Neural cell (in vitro differentiated cells): ENCODE results near the gene ZNF709. TPM values are rescaled to one million over a fixed set of nuclear protein-coding genes. Genes with fewer than 3 reads are reported as not detected.
"Not testable (repeated sequence)": the region's sequence is repeated elsewhere in the genome, so short reads cannot be mapped to it uniquely, and the experiment has no call there.

ENCODE experiments used
- H2AFZ ChIP-seq: fragments of 200-600, 300-800 bp; sonication (generic), shearing (Covaris generic); 2 replicates; pipeline ENCODE4 v1.6.0; 2014; ENCODE audit warnings: low read depth, mild to moderate bottlenecking, antibody characterized with exemption, low read length, moderate library complexity
- H3F3A ChIP-seq: fragments of 200-600 bp; shearing (Covaris generic); 2 replicates; pipeline ENCODE4 v1.6.1; 2016; ENCODE audit warnings: mild to moderate bottlenecking, moderate library complexity, mixed read lengths, antibody characterized with exemption, low read length; ENCODE audit not compliant: insufficient read depth, poor library complexity, severe bottlenecking
- H3K27ac ChIP-seq: fragments of 200-600, 300-800 bp; sonication (generic), shearing (Covaris generic); 2 replicates; pipeline ENCODE4 v1.5.1; 2014; ENCODE audit warnings: mild to moderate bottlenecking, low read length, moderate library complexity
- H3K27me3 ChIP-seq: fragments of 300-800, 200-600 bp; sonication (generic), shearing (Covaris generic); 2 replicates; pipeline ENCODE4 v1.6.0; 2014; ENCODE audit warnings: mild to moderate bottlenecking, low read depth, low read length, moderate library complexity; ENCODE audit not compliant: insufficient read depth
- H3K36me3 ChIP-seq: fragments of 300-800, 200-600 bp; sonication (generic), shearing (Covaris generic); 2 replicates; pipeline ENCODE4 v1.5.1; 2014; ENCODE audit warnings: mild to moderate bottlenecking, antibody characterized with exemption, low read length, moderate library complexity; ENCODE audit not compliant: insufficient read depth
- H3K4me2 ChIP-seq: fragments of 300-800, 200-600 bp; sonication (generic), shearing (Covaris generic); 2 replicates; pipeline ENCODE4 v1.6.0; 2014; ENCODE audit warnings: mild to moderate bottlenecking, low read length
- H3K4me3 ChIP-seq: fragments of 300-800, 200-600 bp; sonication (generic), shearing (Covaris generic); 2 replicates; pipeline ENCODE4 v1.5.1; 2014; ENCODE audit warnings: mild to moderate bottlenecking, low read length, moderate library complexity
- H3K79me2 ChIP-seq: fragments of 200-600 bp; shearing (Covaris generic); replicated peaks from 2 replicates; pipeline ENCODE4 v1.6.0; 2014; ENCODE audit warnings: mild to moderate bottlenecking, low read length, moderate library complexity; ENCODE audit not compliant: insufficient read depth
- H3K9ac ChIP-seq: fragments of 300-800, 200-600 bp; sonication (generic), shearing (Covaris generic); 2 replicates; pipeline ENCODE4 v1.6.1; 2016; ENCODE audit warnings: mild to moderate bottlenecking, low read length, mixed read lengths
- H3K9me2 ChIP-seq: fragments of 200-600 bp; shearing (Covaris generic); 2 replicates; pipeline ENCODE4 v1.6.1; 2016; ENCODE audit warnings: mild to moderate bottlenecking, low read length, mixed read lengths; ENCODE audit not compliant: insufficient read depth
- H3K9me3 ChIP-seq: fragments of 200-600, 300-800 bp; sonication (generic), shearing (Covaris generic); 2 replicates; pipeline ENCODE4 v1.6.1; 2016; ENCODE audit warnings: mild to moderate bottlenecking, mixed run types, low read length, moderate library complexity, mixed read lengths
- H4K20me1 ChIP-seq: fragments of 200-600 bp; shearing (Covaris generic); 2 replicates; pipeline ENCODE4 v1.6.1; 2016; ENCODE audit warnings: mild to moderate bottlenecking, mixed run types; ENCODE audit not compliant: insufficient read depth
- CTCF ChIP-seq: fragments of 450-650 bp; IDR thresholded peaks from 2 replicates; pipeline ENCODE4 v1.5.1; 2014; ENCODE audit warnings: antibody characterized with exemption, mild to moderate bottlenecking, moderate library complexity; ENCODE audit not compliant: poor library complexity, severe bottlenecking
- EP300 ChIP-seq: fragments of 450-650 bp; conservative IDR thresholded peaks from 2 replicates; pipeline ENCODE4 v1.6.1; 2014; ENCODE audit warnings: antibody characterized with exemption, mild to moderate bottlenecking, moderate library complexity; ENCODE audit not compliant: poor library complexity, severe bottlenecking
- EZH2 ChIP-seq: fragments of 200-600, 300-800 bp; shearing (Covaris generic), sonication (generic); IDR thresholded peaks from 2 replicates; pipeline ENCODE4 v1.6.1; 2014; ENCODE audit warnings: antibody characterized with exemption, low read length, borderline replicate concordance, mild to moderate bottlenecking; ENCODE audit not compliant: insufficient read depth, poor library complexity, severe bottlenecking
- MXI1 ChIP-seq: fragments of 450-650 bp; conservative IDR thresholded peaks from 2 replicates; pipeline ENCODE4 v1.6.1; 2014; ENCODE audit warnings: antibody characterized with exemption, mild to moderate bottlenecking; ENCODE audit not compliant: poor library complexity, severe bottlenecking
- POLR2AphosphoS5 ChIP-seq: IDR thresholded peaks from 2 replicates; pipeline ENCODE4 v1.6.1; 2012
- RAD21 ChIP-seq: fragments of 450-650 bp; conservative IDR thresholded peaks from 2 replicates; pipeline ENCODE4 v1.6.1; 2014; ENCODE audit warnings: antibody characterized with exemption, mild to moderate bottlenecking, moderate library complexity
- REST ChIP-seq: IDR thresholded peaks from 2 replicates; pipeline ENCODE4 v1.6.1; 2012; ENCODE audit warnings: borderline replicate concordance
- SMC3 ChIP-seq: fragments of 450-650 bp; conservative IDR thresholded peaks from 2 replicates; pipeline ENCODE4 v1.6.1; 2014; ENCODE audit warnings: antibody characterized with exemption, mild to moderate bottlenecking, moderate library complexity; ENCODE audit not compliant: poor library complexity
- TAF1 ChIP-seq: IDR thresholded peaks from 2 replicates; pipeline ENCODE4 v1.6.1; 2012; ENCODE audit warnings: low read depth
- polyA plus RNA-seq: library from polyadenylated mRNA; depleted of rRNA; stranded (reverse); fragments of >200 nt; gene quantifications from 2 replicates; pipeline ENCODE4 v1.2.3, GENCODE V29; 2014

The ZNF709 gene
- polyA plus RNA-seq, 1 donor from 2014 or later, result 17.4 TPM

- Histone ChIP-seq H3K4me3 (peak overlapping the region; percentile 93), H3K9me2 (no peaks in the 10 kb centered on the region), H3K9me3 (no peaks in the 10 kb centered on the region), H3K36me3 (no peaks in the 10 kb centered on the region), H3K9ac (no peak overlapping the region), H3K27ac (no peak overlapping the region), H4K20me1 (no peaks in the 10 kb centered on the region), H3K27me3 (no peaks in the 10 kb centered on the region), H3F3A (no peaks in the 10 kb centered on the region), H3K79me2 (peaks cover 69% of the 10 kb centered on the region), H2AFZ (no peak overlapping the region), H3K4me2 (peak overlapping the region; percentile 33)
- TF ChIP-seq SMC3 (no peak), MXI1 (no peak), REST (no peak), CTCF (no peak), TAF1 (no peak), RAD21 (no peak), EP300 (no peak), POLR2AphosphoS5 (no peak), EZH2 (no peak)
These were observed 2.7 kb downstream of the ZNF709 start for GRCh38 chr19:12481781-12482508.

GRCh38 chr19:12478234-12478941 lies 6.2 kb downstream of the ZNF709 start:
- Histone ChIP-seq H3K27me3 (no peaks in the 10 kb centered on the region), H2AFZ (no peak overlapping the region), H3K27ac (no peak overlapping the region), H3F3A (no peaks in the 10 kb centered on the region), H3K4me2 (no peak overlapping the region), H4K20me1 (no peaks in the 10 kb centered on the region), H3K9ac (no peak overlapping the region), H3K9me2 (no peaks in the 10 kb centered on the region), H3K4me3 (no peak overlapping the region), H3K79me2 (peaks cover 92% of the 10 kb centered on the region), H3K9me3 (no peaks in the 10 kb centered on the region), H3K36me3 (peaks cover 3% of the 10 kb centered on the region)
- peak; percentile 59 for TF ChIP-seq POLR2AphosphoS5
- no peak for TF ChIP-seq CTCF

GRCh38 chr19:12467651-12468050 lies 17.0 kb downstream of the ZNF709 start:
- Histone ChIP-seq H3K36me3 (peaks cover 19% of the 10 kb centered on the region), H3K9me3 (peaks cover 26% of the 10 kb centered on the region), H3K79me2 (peaks cover 26% of the 10 kb centered on the region)
- not testable (repeated sequence) for H3K27me3 ChIP-seq, H3K9ac ChIP-seq, H3F3A ChIP-seq, H3K4me2 ChIP-seq, H3K4me3 ChIP-seq, H3K27ac ChIP-seq, H3K9me2 ChIP-seq, H2AFZ ChIP-seq, H4K20me1 ChIP-seq
